Measurements from ENCODE around the gene STPG1.

The STPG1 gene

GRCh38 chr1:24369801-24370200, 43.8 kb downstream of the STPG1 start:
- DNase-seq (ENCODE audit: low read depth): no peak

- peak; percentile 98 for DNase-seq (ENCODE audit: low read depth)
Observed at GRCh38 chr1:24369199-24369598, 44.4 kb downstream of the STPG1 start.

GRCh38 chr1:24366707-24367106, 46.9 kb downstream of the STPG1 start:
- no peak for DNase-seq (ENCODE audit: low read depth)

DNA sequence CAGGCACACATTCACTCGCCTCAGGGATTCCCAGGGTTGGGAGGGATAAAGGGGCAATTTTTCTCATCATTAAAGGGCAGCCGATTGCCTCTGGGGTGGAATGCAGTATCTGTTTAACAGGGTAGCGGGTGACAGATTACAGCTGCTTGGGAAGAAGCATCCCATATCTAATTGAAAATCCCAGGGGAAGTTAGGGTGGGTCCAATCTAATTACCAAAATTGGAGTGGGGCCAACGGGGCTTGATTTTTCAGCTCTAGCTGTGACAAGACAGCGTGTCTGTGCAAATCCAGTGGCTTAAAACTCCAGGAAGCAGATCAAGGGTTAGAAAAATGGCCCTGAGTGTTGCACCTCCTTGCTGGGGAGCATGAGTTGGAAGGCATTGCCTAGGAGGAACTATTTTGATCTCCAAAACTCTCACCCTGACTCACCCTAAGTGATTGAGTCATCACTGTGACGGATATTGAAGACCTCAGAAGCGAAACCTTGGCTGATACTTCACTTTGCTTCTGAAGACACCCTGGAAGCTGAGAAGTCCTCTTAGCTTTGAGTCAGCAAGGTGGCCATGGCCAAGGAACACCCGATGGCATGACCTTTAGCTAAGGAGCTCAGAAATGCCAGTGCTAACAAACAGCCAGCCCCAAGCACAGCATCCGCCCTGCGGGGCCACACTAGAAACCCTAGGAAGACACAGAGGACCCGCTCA, 48.5 kb downstream of the STPG1 start:
- peak; percentile 92 for DNase-seq (ENCODE audit: low read depth)

DNA sequence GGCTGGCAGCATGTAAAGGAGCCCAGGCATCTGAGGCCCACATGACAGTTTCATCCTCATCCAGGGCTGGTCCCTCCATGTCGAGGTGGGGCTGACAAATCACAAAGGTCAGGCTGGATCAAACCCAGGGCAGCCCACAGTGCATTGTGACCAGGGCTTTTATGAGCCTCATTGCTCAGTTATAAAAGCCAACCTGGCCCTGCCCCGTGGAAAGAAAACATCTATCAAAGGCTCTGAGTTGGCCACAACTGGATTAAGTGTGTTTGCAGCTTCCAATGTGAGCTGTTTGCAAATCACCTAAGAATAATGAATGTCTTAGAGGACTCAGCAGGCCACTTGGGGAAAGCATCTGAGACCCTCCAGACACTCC, 49.0 kb downstream of the STPG1 start:
- no peak for DNase-seq (ENCODE audit: low read depth)

- DNase-seq (ENCODE audit: low read depth): no peak
Observed at GRCh38 chr1:24363994-24364393, 49.6 kb downstream of the STPG1 start.

- DNase-seq (ENCODE audit: low read depth): peak; percentile 86
Observed at GRCh38 chr1:24362982-24363614, 50.5 kb downstream of the STPG1 start.

GRCh38 chr1:24362396-24362795, 51.2 kb downstream of the STPG1 start:
- no peak for DNase-seq (ENCODE audit: low read depth)

- DNase-seq (ENCODE audit: low read depth): no peak
Observed at GRCh38 chr1:24361811-24362210, 51.8 kb downstream of the STPG1 start.

- DNase-seq (ENCODE audit: low read depth): no peak
Observed at GRCh38 chr1:24360681-24361080, 52.9 kb downstream of the STPG1 start.

GRCh38 chr1:24357038-24357437, 56.5 kb downstream of the STPG1 start:
- no peak for DNase-seq (ENCODE audit: low read depth)

GRCh38 chr1:24355466-24355865, 58.1 kb downstream of the STPG1 start:
- DNase-seq (ENCODE audit: low read depth): no peak

- DNase-seq (ENCODE audit: low read depth): no peak
Observed at GRCh38 chr1:24353292-24353891, 60.2 kb downstream of the STPG1 start.

GRCh38 chr1:24351918-24352627, 61.5 kb downstream of the STPG1 start:
- DNase-seq (ENCODE audit: low read depth): no peak

- DNase-seq (ENCODE audit: low read depth): no peak
Observed at GRCh38 chr1:24351247-24351646, 62.3 kb downstream of the STPG1 start.

DNA sequence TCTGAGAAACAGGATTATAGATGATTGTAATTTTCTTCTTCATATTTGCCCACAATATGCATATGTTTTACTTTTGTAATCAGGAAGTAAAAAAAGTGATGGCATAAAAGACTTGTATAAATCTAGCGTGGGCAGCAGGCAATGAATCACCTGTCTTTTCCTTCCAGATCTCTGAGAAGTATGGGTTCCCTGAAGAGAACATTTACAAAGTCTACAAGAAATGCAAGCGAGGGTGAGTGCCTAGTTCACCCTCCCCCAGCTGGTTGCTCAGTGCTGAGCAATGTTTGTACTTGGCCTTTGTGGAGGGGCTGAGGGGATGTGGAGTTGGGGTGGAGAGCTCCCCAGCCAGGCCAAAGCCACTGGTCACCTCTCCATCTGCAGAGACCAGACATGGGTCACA, 63.7 kb downstream of the STPG1 start:
- no peak for DNase-seq (ENCODE audit: low read depth)

- DNase-seq (ENCODE audit: low read depth): no peak
Observed at GRCh38 chr1:24348196-24348595, 65.4 kb downstream of the STPG1 start.

DNA sequence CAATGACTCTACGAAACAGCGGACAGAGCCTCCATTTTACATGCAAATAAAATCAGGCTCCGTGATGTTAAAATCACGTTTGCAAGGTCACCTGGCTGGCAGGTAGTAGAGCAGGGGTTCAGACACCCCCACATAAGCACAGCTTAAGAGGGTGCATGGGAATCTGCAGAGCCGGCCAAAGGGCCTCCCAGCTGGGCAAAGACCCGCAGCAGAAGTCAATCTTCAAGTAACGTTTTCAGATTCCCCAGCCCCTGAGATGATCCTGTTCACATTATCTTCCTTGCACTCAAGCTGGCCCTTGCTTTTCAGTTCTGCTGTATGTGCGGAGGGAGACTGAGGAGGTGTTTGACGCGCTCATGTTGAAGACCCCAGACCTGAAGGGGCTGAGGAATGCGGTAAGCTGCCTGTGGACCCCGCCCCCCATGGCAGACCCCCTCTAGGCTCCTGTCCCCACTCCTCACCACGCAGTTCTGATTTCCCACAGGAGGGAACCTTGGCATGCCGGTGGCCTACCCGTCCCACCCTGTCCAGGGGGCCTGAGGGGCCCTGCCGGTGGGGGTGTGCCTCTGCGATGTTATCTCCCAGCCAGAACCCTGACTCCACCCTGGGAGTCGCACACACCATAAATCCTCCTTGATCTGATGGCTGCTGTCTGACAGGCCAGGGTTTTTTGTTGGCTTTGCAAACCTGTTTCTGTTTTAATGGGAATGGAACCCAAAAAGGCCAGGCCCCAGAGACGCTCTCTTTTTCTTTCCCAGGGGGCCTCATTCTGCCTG, 66.2 kb downstream of the STPG1 start:
- no peak for DNase-seq (ENCODE audit: low read depth)

DNA sequence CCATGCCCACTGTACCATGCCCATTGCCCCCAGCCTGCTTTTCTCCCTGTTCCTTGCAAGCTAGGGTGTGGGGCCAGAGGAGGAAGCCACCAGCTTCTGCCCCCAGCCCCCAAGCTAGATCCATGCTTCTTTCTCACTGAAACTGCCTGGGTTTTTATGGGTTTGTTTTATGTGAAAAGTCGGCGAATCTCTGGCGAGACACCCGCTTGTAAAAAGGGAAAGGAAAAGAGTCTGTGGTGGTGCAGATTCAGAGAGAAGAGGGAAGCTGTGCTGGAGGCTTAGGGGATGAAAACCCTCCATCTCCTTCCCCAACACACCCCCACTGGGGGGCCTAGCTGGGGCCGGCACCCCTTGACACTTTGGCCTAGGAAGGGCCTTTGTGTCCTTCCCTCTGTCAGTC, 68.2 kb downstream of the STPG1 start:
- DNase-seq (ENCODE audit: low read depth): no peak

GRCh38 chr1:24344090-24344742, 69.4 kb downstream of the STPG1 start:
- no peak for DNase-seq (ENCODE audit: low read depth)

DNA sequence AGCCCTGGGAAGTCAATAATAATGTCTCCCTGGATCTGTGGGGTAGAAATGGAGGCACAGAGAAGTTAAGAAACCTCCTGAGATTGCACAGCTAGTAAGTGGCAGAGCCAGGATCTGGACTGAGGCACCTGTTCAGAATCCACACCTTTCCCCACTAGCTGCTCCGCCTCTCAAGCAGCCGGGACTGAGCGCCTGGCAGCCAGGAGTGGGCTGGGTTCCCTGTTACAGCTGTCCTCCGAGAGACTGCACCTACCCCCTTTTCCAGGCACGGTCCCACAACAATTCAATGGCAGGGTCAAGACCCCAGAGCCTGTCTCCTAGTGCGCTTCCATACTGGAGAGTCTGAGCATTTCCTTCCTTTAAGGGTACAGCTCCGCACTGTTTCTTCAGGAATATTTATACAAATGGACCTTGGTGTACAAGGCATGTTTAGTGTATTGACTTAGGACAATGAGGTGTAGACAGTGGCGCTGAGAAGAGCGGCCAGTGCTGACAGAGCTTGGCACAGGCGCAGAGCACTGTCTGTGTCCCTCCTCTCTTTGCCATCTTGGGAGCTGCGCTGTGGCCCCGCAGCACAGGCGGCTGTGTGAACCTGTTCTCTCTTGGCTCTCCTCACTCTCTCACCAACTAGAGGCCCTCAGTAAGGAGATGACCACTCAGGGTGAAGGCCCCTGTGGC, 70.0 kb downstream of the STPG1 start:
- DNase-seq (ENCODE audit: low read depth): no peak
